Measurements from ENCODE around the gene AIM2.

AIM2 gene

GRCh38 chr1:159066108-159066507, 10.5 kb downstream of the AIM2 start:
- Histone ChIP-seq H2AFZ (ENCODE audit: low read length) (no peak overlapping the region), H3K9me2 (replicated peaks; ENCODE audit: insufficient read depth, low read length) (no peaks in the 10 kb centered on the region), H3K36me3 (replicated peaks; ENCODE audit: insufficient read depth, low read length) (no peaks in the 10 kb centered on the region), H4K20me1 (ENCODE audit: insufficient read depth, low read length) (no peaks in the 10 kb centered on the region), H3F3A (ENCODE audit: insufficient read depth, low read length) (peaks cover 27% of the 10 kb centered on the region), H3K9ac (ENCODE audit: low read length) (no peak overlapping the region), H3K27me3 (replicated peaks; ENCODE audit: insufficient read depth, low read length) (no peaks in the 10 kb centered on the region), H3K4me1 (ENCODE audit: low read length) (peaks cover 42% of the 10 kb centered on the region), H3K9me3 (replicated peaks; ENCODE audit: insufficient read depth, low read length) (no peaks in the 10 kb centered on the region), H3K4me2 (ENCODE audit: low read depth, low read length) (no peak overlapping the region), H3K27ac (ENCODE audit: low read length) (no peak overlapping the region), H3K79me2 (ENCODE audit: low read length) (no peaks in the 10 kb centered on the region), H3K4me3 (ENCODE audit: low read length) (no peak overlapping the region)
- no peak for TF ChIP-seq CTCF (IDR thresholded peaks at IDR 0.05; ENCODE audit: low read length)
- TF ChIP-seq EZH2 (optimal IDR thresholded peaks at IDR 0.05; ENCODE audit: low read depth, low read length) = no peak
- TF ChIP-seq EZH2phosphoT487 (IDR thresholded peaks at IDR 0.05; ENCODE audit: low read length) = no peak
- no peak for DNase-seq

GRCh38 chr1:159065106-159065505, 11.5 kb downstream of the AIM2 start:
- H3K4me1 ChIP-seq (ENCODE audit: low read length) = peaks cover 35% of the 10 kb centered on the region

GRCh38 chr1:159058751-159059150, 17.8 kb downstream of the AIM2 start:
- no peak for DNase-seq
- no peaks in the 10 kb centered on the region for H3K79me2 ChIP-seq (ENCODE audit: low read length)
- H3K4me1 ChIP-seq (ENCODE audit: low read length) = no peaks in the 10 kb centered on the region
- no peak overlapping the region for H3K4me3 ChIP-seq (ENCODE audit: low read length)
- H2AFZ ChIP-seq (ENCODE audit: low read length) = no peak overlapping the region
- no peaks in the 10 kb centered on the region for H4K20me1 ChIP-seq (ENCODE audit: insufficient read depth, low read length)
- H3K4me2 ChIP-seq (ENCODE audit: low read depth, low read length) = no peak overlapping the region
- peaks cover 3% of the 10 kb centered on the region; the same call in 1 of the 2 replicates for H3F3A ChIP-seq (ENCODE audit: insufficient read depth, low read length)
- H3K9ac ChIP-seq (ENCODE audit: low read length) = no peak overlapping the region
- no peaks in the 10 kb centered on the region for H3K9me2 ChIP-seq (replicated peaks; ENCODE audit: insufficient read depth, low read length)
- H3K9me3 ChIP-seq (replicated peaks; ENCODE audit: insufficient read depth, low read length) = no peaks in the 10 kb centered on the region
- no peak for TF ChIP-seq EZH2 (optimal IDR thresholded peaks at IDR 0.05; ENCODE audit: low read depth, low read length)
- TF ChIP-seq EZH2phosphoT487 (IDR thresholded peaks at IDR 0.05; ENCODE audit: low read length) = no peak
- TF ChIP-seq CTCF (IDR thresholded peaks at IDR 0.05; ENCODE audit: low read length) = no peak
- no peak overlapping the region for H3K27ac ChIP-seq (ENCODE audit: low read length)
- no peaks in the 10 kb centered on the region for H3K27me3 ChIP-seq (replicated peaks; ENCODE audit: insufficient read depth, low read length)
- peaks cover 15% of the 10 kb centered on the region for H3K36me3 ChIP-seq (replicated peaks; ENCODE audit: insufficient read depth, low read length)

More at GRCh38 chr1:159065106-159065505, 11.5 kb downstream of the AIM2 start:
- Histone ChIP-seq H3K4me2 (ENCODE audit: low read depth, low read length) (no peak overlapping the region), H3K79me2 (ENCODE audit: low read length) (no peaks in the 10 kb centered on the region), H2AFZ (ENCODE audit: low read length) (no peak overlapping the region), H3K27me3 (replicated peaks; ENCODE audit: insufficient read depth, low read length) (no peaks in the 10 kb centered on the region), H3K9me3 (replicated peaks; ENCODE audit: insufficient read depth, low read length) (no peaks in the 10 kb centered on the region), H3K9ac (ENCODE audit: low read length) (no peak overlapping the region), H4K20me1 (ENCODE audit: insufficient read depth, low read length) (no peaks in the 10 kb centered on the region), H3K9me2 (replicated peaks; ENCODE audit: insufficient read depth, low read length) (no peaks in the 10 kb centered on the region), H3K4me3 (ENCODE audit: low read length) (no peak overlapping the region), H3F3A (ENCODE audit: insufficient read depth, low read length) (peaks cover 27% of the 10 kb centered on the region), H3K36me3 (replicated peaks; ENCODE audit: insufficient read depth, low read length) (no peaks in the 10 kb centered on the region), H3K27ac (ENCODE audit: low read length) (no peak overlapping the region)
- TF ChIP-seq CTCF (IDR thresholded peaks at IDR 0.05; ENCODE audit: low read length) (no peak), EZH2 (optimal IDR thresholded peaks at IDR 0.05; ENCODE audit: low read depth, low read length) (no peak), EZH2phosphoT487 (IDR thresholded peaks at IDR 0.05; ENCODE audit: low read length) (no peak)
- no peak for DNase-seq

Measured in MM.1S (cell line).